GM12891 (cell line): ENCODE results near the gene FNDC3B.

ENCODE experiments used
- POLR2A ChIP-seq: IDR thresholded peaks from 2 replicates; pipeline ENCODE4 v1.6.1; 2011; ENCODE audit warnings: low read depth, low read length, control low read depth
- POLR2AphosphoS5 ChIP-seq: IDR thresholded peaks from 2 replicates; pipeline ENCODE4 v1.6.1; 2011; ENCODE audit warnings: low read depth, low read length, control low read depth
- SPI1 ChIP-seq: IDR thresholded peaks from 2 replicates; pipeline ENCODE4 v1.6.1; 2011; ENCODE audit warnings: low read depth, low read length, control low read depth

DNA sequence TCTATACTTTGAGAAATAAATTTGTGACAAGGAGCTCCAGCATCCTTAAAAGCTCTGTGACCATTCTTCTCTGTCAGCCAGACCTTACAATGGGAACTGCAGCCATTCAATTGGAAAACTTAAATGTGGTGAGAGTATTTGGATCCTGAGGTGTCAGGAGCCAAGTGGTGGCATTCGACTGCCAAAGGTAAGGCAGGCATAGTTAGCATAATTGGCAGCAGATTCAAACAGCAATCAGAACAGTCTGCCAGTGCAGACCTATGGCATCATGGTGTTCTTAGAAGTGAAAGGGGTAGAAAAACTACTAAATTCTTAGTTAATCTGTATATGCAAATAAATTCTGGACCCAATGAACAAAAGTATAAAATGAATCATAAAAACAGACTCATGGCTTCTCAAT is 18.2 kb upstream of the FNDC3B start:
- no peak for TF ChIP-seq POLR2A
- TF ChIP-seq POLR2AphosphoS5, result no peak
- TF ChIP-seq SPI1, result no peak
